Uterus (tissue), 4 donors: ENCODE measurements around the gene CORO1C. TPM values are rescaled to one million over a fixed set of nuclear protein-coding genes. Genes with fewer than 3 reads are reported as not detected.
A peak's percentile ranks its signal among the peaks of the same experiment; 100 is the strongest.

Experiments used
- DNase-seq, 2 donors: peaks; one replicate each; pipeline ENCODE4 v3.0.0-alpha.2; 2019 to 2020
- H3K27ac ChIP-seq, 2 donors: fragments of 200-600 bp; sonication (generic); 1 replicate in 1 of 2; 2 replicates in 1 of 2; pipeline ENCODE4 v1.5.1; 2016 to 2018
- H3K27me3 ChIP-seq, 2 donors: fragments of 200-600 bp; sonication (generic); one replicate each; pipeline ENCODE4 v1.5.1; 2018 to 2019; ENCODE audit warnings: control low read depth in 1 of 2
- H3K36me3 ChIP-seq, 2 donors: fragments of 200-600 bp; sonication (generic); one replicate each; pipeline ENCODE4 v1.5.1; 2019; ENCODE audit warnings: control low read depth in 1 of 2
- H3K4me1 ChIP-seq, 2 donors: fragments of 200-600 bp; sonication (generic); one replicate each; pipeline ENCODE4 v1.5.1; 2018 to 2019; ENCODE audit warnings: control low read depth in 1 of 2
- H3K4me3 ChIP-seq, 2 donors: fragments of 200-600 bp; sonication (generic); 1 replicate in 1 of 2; 2 replicates in 1 of 2; pipeline ENCODE4 v1.5.1; 2018 to 2019; ENCODE audit warnings: mild to moderate bottlenecking in 1 of 2
- H3K9me3 ChIP-seq, 2 donors: fragments of 200-600 bp; sonication (generic); one replicate each; pipeline ENCODE4 v1.5.1; 2019; ENCODE audit warnings: control low read depth in 1 of 2
- CTCF ChIP-seq, 4 experiments: fragments of 200-600 bp in 2 of 4; fragments of 450-650 bp in 2 of 4; sonication (generic) in 2 of 4; IDR thresholded peaks; one replicate each; pipeline ENCODE4 v1.5.1; 2016 to 2019; ENCODE audit warnings: antibody characterized with exemption in 4 of 4, mild to moderate bottlenecking in 2 of 4, moderate library complexity in 1 of 4
- POLR2A ChIP-seq, 2 donors: fragments of 450-650 bp; IDR thresholded peaks; one replicate each; pipeline ENCODE4 v1.6.1; 2016; ENCODE audit warnings: antibody characterized with exemption in 2 of 2, mild to moderate bottlenecking in 1 of 2, moderate library complexity in 1 of 2
- intact Hi-C: fragments of 100-400 bp; cut with DNase I; formaldehyde crosslinking; loops from one replicate; pipeline ENCODE4 v1.15.1; 2023; ENCODE audit warnings: low total_unique reads
- total RNA-seq, 4 donors: library from RNA; depleted of rRNA in 3 of 4; stranded (reverse); fragments of >200 nt in 3 of 4; gene quantifications; one replicate each; pipeline versions ENCODE4 v1.1.0 to v1.2.4, GENCODE V29; 2014 to 2023
- donor health status: DM: yes; HTN: yes; CAD: no.

CORO1C gene
- total RNA-seq, 4 donors from 2014 or later, result 129 to 357 (median 235) TPM

- no peak for TF ChIP-seq POLR2A (IDR thresholded peaks at IDR 0.05)
- no peak for TF ChIP-seq CTCF (IDR thresholded peaks at IDR 0.05)
- Histone ChIP-seq H3K4me1 (peaks cover 0 to 4% of the 10 kb centered on the region in 2 donors), H3K4me3 (no peak overlapping the region), H3K9me3 (no peaks in the 10 kb centered on the region), H3K27ac (peak overlapping the region; percentile 16 to 49), H3K27me3 (no peaks in the 10 kb centered on the region), H3K36me3 (no peaks in the 10 kb centered on the region)
- intact Hi-C loops, result no loop called here
- DNase-seq, result peak; percentile 79 to 88
Measured at GRCh38 chr12:108609537-108610335, 121.6 kb downstream of the CORO1C start.

- H3K27ac ChIP-seq, result no peak overlapping the region
- no peak for DNase-seq
- no peaks in the 10 kb centered on the region for H3K9me3 ChIP-seq
- H3K4me3 ChIP-seq, result no peak overlapping the region
- H3K4me1 ChIP-seq, result peaks cover 0 to 4% of the 10 kb centered on the region in 2 donors
- no peaks in the 10 kb centered on the region for H3K36me3 ChIP-seq
- no peak for TF ChIP-seq POLR2A (IDR thresholded peaks at IDR 0.05)
- no peak for TF ChIP-seq CTCF (IDR thresholded peaks at IDR 0.05)
- intact Hi-C loops, result no loop called here
- no peaks in the 10 kb centered on the region for H3K27me3 ChIP-seq
Measured at GRCh38 chr12:108608616-108609015, 122.7 kb downstream of the CORO1C start.

- Histone ChIP-seq H3K36me3 (no peaks in the 10 kb centered on the region), H3K9me3 (no peaks in the 10 kb centered on the region), H3K4me1 (peaks cover 0 to 4% of the 10 kb centered on the region in 2 donors), H3K4me3 (no peak overlapping the region), H3K27ac (no peak overlapping the region), H3K27me3 (no peaks in the 10 kb centered on the region)
- TF ChIP-seq POLR2A (IDR thresholded peaks at IDR 0.05) (no peak), CTCF (IDR thresholded peaks at IDR 0.05) (no peak)
- DNase-seq, result no peak
- intact Hi-C loops, result no loop called here
Measured at GRCh38 chr12:108607981-108608600, 123.2 kb downstream of the CORO1C start.

- intact Hi-C loops, result no loop called here
- no peaks in the 10 kb centered on the region for H3K36me3 ChIP-seq
- H3K4me1 ChIP-seq, result peaks cover 0 to 4% of the 10 kb centered on the region in 2 donors
- DNase-seq, result no peak
- no peak overlapping the region for H3K4me3 ChIP-seq
- no peak overlapping the region for H3K27ac ChIP-seq
- H3K27me3 ChIP-seq, result no peaks in the 10 kb centered on the region
- TF ChIP-seq POLR2A (IDR thresholded peaks at IDR 0.05), result no peak
- TF ChIP-seq CTCF (IDR thresholded peaks at IDR 0.05), result no peak
- H3K9me3 ChIP-seq, result no peaks in the 10 kb centered on the region
Measured at GRCh38 chr12:108606492-108606891, 124.8 kb downstream of the CORO1C start.
